ENCODE results near the gene ACTN1. TPM values are rescaled to one million over a fixed set of nuclear protein-coding genes. Genes with fewer than 3 reads are reported as not detected.

The ACTN1 gene
- total RNA-seq, 1 donor from 2014 or later = 802 TPM

DNA sequence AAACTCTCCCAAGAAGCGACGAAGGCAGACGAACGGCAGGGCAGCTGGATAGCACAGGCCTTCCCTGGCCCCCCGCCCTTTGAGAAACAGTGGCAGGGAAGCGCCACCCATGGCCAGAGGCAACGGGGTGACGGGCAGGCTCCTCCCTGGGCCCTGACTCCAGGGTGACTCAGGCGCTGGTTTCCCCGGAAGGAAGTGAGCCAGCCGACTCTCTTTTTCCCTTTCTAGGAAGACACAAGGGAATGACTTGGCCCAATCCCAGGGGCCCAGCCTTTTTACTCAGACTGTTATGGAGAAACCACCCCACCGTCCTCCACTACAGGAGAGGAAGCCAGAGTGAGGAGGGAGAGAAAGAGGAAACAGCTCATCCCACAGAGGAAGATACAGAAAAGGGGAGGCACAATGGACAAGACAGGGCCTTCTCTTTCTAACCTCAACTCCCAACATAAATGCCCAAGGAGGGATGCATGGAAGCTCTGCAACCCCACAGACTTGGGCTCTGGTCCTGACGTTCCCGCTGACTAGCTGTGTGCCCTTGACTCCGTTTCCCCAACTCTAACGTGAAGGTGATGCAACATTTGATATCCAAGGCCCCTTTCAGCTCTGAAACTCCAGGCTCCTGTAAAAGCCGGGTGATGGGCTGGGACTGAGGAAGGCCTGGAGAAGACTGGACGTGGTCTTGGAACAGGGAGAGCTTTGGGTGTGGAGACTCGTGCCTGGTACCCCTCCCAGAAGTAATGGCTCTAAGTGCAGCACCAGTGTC, 27.9 kb downstream of the ACTN1 start:
- DNase-seq (ENCODE audit: low read depth) = peak; percentile 94

DNA sequence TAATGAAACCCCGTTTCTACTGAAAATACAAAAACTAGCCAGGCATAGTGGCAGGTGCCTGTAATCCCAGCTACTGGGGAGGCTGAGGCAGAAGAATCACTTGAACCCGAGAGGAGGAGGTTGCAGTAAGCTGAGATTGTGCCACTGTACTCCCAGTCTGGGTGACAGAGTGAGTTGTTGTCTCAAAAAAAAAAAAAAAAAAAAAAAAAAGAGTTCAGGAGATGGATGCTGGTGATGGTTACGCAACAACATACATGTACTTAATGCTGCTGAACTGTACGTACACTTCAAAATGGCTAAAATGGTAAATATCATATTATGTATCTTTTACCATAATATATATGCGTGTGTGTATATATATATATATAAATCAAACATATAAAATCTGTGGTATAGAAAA, 29.0 kb downstream of the ACTN1 start:
- DNase-seq (ENCODE audit: low read depth) = peak; percentile 73

DNA sequence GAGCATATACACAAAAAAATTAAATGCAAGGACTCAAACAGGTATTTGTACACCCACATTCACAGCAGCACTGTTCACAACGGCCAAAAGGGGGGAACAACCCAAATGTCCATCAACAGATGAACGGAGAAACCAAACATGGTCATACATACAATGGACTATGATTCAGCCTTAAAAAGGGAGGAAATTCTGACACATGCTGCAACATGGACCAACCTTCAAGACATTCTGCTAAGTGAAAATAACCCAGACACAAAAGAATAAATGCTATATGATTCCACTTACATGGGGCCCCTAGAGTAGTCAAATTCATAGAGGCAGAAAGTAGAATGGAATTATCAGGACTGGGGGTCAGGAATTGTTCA, 29.5 kb downstream of the ACTN1 start:
- no peak for DNase-seq (ENCODE audit: low read depth)

DNA sequence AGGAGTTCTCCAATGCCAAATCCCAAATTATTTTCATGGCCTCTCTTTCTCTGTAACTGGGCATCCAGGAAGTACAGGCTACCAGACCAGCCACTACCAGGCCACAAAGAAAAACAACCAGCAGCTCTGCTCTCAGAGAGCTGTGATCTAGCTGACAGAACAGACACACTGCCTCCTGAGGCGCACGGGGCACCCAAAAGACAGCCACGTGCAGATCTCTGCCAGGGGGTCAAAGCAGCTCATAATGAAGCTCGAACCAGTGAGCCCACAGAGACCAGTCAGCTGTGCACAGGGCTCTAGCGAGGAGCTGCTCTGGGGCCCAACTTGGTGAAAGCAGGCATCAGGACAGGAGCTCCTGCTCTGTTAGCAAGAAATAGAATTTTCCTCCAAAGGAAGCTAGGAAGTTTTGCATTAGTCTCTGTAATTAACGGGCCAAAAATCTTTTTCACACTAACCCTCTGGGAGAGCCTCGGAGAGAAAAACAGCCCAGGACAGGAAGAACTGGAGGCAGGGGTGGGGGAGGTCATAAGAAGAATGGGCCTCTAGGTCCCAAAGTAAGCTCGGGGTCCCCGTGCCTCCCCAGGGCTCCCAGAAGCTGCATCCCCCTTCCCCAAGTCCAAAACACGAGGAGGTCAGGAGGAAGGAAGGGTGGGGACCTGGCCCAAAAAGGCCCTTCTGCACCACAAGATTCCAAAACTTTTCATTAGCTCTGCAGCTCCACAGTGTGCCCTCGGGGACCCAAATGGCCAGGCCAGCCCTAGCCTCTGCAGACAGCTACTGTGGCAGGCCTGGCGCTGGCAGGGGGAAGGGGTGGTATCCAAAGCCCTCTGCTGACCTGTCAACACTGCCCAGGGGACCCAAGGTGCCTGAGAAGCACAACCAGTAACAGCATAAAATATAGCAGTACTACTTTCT, 30.2 kb downstream of the ACTN1 start:
- DNase-seq (ENCODE audit: low read depth) = no peak

DNA sequence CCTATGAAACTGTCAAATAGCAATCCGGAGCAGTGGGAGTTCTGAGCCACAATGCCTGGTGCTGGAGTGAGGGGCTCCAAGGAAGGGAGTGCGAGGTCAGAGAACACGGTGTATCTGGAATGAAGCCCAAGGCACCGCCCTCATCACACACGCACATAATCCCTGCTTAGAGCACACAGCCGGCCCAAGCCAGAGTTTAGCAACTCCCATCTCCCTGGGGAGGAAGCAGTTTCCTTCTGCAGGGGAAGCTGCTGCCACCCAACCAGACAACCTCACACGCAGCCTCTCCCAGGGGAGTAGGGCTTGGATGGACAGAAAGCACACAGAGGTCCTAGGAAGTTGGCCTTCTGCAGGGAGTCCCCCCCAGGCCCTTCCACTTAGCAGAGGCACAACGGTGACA, 31.3 kb downstream of the ACTN1 start:
- DNase-seq (ENCODE audit: low read depth) = no peak

DNA sequence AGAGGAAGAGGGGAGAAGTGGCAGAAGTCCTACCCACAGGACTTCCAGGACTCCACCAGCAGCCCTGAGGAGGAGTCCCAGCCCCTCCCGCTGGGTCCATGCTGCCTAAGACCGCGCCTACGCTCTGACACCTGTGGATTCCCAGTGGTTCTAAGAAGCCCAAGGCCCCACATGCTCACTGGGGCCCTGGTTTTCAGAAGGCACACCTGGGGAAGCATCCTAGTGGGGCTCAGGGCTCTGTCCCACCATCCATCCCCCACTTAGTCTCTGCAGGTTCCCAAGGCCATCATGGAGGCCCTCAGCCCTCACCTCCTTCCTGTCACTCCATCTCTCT, 32.6 kb downstream of the ACTN1 start:
- DNase-seq (ENCODE audit: low read depth) = no peak

DNA sequence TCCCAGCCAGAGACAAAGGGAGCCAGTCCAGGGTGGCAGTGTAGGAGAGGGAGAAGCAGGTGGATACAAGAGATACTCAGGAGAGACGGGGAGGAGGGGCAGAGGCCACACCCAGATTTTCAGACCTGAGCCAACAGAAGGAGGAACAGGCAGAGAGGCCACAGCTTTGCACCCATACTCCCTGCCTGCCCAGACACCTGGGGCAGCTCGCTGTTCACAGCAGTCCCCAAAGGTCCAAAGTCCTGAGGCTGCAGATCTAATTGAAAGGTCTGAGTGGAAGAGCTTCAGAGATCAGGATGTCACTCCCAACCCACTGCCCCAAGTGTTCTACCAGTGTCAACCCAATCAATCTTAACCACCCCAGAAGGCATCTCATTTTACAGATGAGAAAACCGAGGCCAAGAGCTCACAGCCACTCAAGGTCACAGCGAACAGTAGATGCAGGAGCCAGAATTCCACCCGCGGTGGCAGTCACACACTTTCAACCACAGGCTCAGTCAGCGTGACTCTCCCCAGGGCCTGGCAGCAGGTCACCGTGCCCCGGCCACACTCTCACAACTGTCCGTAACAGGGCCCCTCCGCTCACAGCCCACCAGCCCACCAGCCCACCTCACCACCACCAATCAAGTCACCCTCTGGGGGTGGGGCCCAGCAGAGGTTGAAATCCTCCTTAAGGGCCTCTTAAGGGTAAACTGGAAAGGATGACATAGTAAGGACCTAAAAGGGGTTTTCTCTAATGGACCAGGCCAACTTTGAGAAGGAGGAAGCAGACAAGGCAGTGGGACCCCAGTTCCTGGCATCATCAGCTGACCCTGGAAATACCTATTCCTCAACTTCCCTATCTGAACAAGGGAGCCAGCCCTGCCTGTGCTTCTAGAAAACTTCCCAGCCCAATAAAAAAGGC, 33.3 kb downstream of the ACTN1 start:
- no peak for DNase-seq (ENCODE audit: low read depth)

DNA sequence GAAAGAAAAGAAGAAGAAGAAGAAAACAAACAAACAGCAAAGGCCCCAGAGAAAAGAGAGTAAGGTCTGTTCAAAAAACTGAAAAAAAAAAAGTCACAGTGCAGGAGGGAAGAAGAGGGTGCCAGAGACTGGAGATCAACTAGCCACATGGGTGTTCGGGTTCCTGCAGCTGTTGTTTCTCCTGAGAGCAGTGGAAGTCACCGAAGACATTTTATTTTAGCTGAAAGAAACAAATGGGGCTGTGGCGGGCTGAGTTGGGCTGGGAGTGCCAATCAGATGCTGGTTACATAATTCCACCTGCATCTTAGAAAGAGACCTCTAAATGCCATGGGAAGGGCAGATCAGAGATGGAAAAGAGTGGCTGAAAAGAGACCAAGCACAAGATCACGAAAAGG, 33.9 kb downstream of the ACTN1 start:
- no peak for DNase-seq (ENCODE audit: low read depth)

DNA sequence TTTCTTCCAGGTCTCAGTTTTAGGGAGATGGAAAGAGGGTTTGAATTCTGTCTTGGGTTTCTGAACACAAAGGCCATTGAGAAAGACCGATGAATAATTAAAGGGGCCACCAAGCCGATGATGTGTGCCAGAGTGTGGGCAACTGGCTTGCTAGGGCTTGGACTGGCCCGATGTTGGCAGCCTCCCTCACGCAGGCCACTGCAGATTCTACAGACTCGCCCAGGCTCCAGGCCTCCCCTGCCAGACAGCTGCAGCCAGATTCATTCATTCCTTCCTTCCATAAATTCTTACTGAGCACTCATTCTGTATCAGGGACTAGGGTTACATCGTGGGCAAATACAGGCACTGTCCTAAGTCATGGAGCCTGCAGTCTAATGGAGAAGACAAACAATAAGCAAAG, 34.9 kb downstream of the ACTN1 start:
- no peak for DNase-seq (ENCODE audit: low read depth)

DNA sequence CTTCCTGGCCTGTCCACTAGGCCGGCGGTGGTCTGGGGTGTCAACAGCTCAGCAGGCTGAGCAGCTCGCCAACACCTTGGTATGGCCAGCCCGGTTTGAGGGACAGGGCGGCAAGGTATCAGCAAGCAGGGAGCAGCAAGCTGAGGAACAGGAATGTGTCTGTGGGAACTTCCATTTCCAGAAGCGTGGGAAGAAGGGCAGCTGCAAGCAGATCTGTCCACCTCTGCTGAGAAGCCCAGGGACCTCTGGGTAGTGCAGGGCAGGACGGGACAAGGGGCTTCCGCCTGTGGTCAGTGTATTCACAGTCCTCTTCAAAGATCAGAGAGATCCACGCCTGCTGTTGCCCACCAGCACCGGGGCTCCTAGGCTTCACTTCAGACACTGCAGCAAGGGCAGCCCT, 36.0 kb downstream of the ACTN1 start:
- no peak for DNase-seq (ENCODE audit: low read depth)

DNA sequence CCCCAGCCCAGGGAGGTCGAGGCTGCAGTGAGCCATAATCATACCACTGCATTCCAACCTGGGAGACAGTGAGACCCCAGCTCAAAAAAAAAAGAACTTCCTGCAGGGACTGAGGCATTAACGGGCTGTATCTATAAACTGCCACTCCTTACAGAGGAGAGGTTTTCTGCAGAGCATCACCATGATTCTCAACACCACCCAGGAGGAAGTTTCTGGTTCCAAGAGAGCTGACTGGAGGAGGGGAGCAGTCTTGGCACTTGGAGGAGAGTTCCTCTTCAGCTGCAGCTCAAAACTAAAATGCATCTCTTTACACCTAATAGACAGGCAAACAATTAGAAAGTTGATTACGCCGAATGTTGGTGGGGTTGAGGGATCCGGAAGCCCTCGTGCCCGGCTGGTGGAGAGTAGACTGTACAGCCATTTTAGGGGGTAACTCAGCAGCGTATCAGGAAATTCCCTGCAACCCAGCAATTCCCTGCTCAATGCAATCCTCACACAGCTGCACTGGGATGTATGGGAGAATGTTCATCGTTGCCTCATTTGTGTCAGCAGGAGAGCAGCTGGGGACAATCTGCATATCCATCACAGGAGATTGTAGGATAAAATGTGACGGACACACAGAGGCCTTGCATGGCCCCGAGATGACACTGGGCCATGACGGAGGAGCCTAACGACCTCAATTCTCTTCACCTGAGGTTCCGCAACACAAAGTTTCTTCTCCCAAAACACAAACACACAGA, 36.6 kb downstream of the ACTN1 start:
- DNase-seq (ENCODE audit: low read depth) = no peak

DNA sequence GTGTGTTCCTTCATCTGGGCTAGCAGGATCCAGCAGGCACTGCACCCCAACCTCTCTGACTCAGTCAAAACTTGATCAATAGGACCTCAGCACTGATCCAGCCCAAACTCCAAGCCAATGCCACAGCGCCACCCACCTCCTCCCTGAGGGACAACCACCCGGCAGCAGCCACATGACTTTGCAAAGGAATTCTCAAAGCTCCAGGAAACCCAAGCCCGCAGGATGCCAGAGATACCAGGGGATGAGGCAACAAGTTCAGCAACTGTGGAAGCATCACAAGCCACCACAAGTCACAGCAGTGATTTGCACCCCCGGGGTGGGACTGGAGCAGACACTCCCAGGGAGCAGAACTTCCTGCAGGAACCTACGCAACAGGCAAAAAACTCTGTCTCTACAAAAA, 37.3 kb downstream of the ACTN1 start:
- peak; percentile 93 for DNase-seq (ENCODE audit: low read depth)

DNA sequence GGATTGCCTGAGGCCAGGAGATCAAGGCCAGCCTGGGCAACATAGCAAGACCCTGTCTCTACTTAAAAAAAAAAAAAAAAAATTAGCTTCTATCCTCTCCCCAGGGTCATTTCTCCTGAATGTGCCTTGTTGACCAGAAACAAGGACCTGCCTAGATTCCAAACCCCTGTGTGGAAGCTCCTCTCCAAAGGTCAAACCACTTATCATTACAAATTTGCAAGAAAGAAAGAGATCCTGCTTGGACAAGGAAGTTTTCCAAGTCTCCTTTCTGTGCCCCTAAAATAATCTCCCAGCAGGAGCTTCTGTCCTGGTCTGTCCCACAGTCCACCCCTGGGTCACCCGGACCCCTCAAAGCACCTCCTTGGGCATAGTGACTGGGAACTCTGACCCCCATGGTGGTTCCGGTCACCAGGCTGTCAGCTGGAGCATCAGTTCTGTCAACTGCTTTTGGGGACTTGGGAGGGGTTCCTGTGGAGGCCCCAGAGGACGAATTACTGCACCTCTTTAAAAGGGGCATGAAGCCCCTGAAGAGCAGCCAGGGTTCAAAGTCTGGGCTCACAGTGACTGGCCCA, 38.4 kb downstream of the ACTN1 start:
- DNase-seq (ENCODE audit: low read depth) = no peak

DNA sequence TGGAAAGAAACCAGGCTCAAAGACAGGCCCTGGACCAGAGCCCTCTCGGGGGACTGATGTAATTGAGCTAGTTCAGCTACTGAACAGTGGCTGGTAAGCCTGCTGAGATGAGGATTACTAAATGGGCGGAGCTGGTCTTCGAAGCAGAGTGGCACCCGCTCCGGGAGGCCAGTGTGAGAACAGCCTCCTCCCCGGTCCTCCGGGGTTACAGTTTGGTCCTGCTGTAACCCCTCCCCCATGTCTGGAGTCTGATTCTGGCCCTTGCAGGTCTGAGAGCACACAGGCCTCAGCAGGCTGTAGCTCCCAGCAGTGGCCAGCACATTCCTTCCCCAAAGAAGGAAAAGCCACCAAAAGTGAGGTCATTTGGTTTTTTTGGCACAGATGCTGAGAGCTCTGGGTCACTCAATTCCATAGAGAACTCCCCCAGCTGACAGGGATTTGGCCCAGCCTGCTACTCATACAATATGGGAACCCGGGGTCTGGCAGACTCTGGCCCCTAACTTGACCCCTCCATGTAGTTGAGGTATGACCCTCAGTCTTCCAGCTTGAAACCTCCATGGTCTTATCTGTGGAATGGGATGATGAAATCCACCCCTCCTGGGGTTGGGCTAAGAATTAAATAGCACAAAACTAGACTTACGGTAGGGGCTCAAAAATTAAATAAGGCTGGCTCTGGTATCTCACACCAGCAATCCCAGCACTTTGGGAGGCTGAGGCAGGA, 39.0 kb downstream of the ACTN1 start:
- DNase-seq (ENCODE audit: low read depth) = peak; percentile 97

DNA sequence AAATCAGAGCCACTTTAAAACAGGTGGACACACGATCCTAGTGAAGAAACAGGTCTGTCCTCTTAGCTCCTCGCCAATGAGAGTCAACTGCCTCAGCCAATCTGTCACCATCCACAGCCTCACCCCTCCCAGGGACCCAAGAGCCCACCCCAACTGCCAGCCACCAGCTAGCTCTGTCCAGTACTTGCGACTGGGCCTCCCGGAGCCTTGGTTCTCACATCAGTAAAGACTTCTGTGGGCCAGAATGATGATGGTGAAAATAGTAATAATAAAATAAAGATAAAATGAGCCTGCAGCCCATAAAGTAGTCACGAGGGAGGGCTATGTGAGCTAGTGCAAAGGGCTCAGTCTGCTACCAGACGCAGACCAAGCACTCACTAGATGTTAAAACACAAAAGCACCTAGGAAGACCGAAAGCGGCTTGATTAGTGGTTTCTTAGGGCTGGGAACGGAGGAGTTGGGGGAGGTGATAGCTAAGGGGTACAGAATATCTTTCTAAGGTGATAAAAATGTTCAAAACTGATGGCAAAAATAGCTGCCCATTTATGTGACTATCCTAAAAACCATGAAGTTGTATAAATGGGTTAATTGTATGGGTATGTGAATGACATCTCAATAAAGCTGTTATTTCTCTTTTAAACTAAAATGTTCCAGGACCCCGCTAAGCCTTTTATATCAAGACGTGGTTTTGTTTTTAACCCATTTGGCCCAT, 39.8 kb downstream of the ACTN1 start:
- no peak for DNase-seq (ENCODE audit: low read depth)

DNA sequence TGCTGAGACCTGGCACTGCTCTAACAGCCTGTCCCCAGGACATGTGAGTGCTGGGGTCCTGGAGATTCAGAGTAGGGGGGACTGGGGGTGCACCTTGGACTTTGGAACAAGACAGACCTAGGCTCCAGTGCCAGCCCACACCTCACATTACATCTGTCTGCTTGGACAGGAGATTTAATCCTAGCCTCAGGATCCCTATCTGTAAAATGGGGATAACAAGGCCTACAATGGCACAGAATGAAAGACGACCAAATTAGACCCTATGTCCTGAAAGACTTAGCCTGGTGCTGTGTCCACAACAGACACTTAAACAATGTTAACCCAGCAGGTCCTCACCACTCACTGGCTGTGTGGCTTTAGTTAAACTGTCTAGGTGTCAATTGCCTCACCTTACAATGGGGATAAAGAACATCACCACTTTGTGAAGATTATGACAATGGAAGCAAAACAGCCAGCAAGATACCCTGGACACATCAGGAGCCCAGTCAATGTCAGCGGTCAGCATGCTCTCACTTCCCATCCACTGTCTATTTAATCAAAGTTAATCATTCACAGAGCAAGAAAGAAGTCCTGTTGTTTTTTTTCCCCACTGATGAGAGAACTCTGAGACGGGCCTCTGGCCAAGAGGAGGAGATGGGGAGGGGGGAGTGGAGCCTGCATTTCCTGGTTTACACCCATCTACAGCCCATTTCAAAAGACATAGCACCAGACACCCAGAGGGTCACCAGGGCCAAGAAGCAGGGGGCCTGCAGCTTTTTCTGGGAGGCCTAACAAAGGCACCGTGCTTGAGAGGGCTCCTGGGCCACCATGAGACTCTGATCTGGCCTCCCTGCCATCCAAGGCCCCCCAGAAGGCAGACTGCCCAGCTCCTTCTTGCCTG, 40.6 kb downstream of the ACTN1 start:
- peak; percentile 94 for DNase-seq (ENCODE audit: low read depth)

DNA sequence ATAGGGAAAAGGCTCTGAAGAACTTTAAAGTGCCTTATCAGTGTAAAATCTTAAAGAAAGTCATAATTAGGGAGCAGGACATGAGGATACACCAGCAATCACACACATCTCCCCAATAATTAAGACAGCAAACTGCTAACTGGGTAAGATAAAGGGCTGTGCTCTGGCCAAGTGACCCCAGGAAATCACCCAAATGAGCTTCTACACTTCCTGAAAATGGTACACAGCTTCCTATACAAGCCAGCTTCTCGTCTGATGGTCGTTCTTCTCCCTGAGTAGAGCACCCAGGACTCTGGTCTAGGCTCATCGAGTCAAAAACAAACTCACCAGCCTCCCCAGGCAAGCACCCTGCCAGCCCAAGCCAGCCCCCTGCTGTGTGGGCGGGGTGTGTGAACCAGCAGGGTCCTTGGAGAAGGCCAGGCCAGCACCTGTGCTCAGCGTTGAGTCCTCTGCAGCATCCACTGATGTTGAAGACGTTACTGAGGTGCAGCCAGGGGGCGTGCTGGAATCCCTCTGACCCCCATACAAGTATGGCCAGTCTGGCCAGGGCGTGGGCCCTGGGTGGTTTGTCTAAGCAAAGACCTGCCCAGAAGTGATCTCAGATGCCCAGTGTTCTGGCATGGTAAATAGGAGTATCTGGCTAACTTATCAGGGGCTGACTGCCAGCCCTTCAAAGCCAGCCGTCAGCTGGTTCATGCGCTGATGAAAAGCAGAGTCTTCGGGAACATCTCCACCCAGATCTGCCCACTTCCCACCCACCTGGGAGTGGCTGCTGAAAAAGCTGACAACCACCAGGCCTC, 41.4 kb downstream of the ACTN1 start:
- DNase-seq (ENCODE audit: low read depth) = peak; percentile 64

DNA sequence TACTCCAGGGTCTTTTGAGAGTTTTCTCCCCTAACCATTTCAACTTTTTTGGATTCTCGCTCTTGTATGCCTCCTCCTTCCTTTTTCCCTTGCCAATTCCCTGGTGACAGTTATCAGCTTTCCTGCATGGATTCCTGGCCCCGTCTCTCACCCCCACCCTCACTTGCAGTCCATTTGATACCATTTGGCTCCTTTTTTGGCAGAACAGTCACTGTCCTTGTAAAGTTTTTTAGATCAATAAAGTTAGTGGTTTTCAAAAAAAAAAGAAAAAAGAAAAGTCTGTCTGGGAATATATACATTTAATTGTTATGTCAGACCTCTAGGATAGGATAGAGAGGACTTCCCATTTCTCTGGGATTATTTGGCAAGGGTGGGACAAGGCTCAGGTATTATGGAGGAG, 42.1 kb downstream of the ACTN1 start:
- DNase-seq (ENCODE audit: low read depth) = no peak
